Aorta (tissue), 5 donors: Measurements from ENCODE around the gene EPB41L5. TPM values are rescaled to one million over a fixed set of nuclear protein-coding genes. Genes with fewer than 3 reads are reported as not detected.

Experiments used
- ATAC-seq: fragments of 200-7000 bp; cut with Tn5 transposase; one replicate; pipeline ENCODE4 v1.9.1; 2022; ENCODE audit warnings: moderate library complexity; ENCODE audit not compliant: low FRiP score
- DNase-seq, 2 donors: peaks; one replicate each; pipeline ENCODE4 v3.0.0-alpha.2; 2020
- H3K27ac ChIP-seq, 2 donors: one replicate each; pipeline ENCODE4 v1.5.1; 2013; ENCODE audit warnings: low read length in 2 of 2, mild to moderate bottlenecking in 2 of 2, moderate library complexity in 2 of 2, control low read depth in 1 of 2, inconsistent platforms in 1 of 2, low read depth in 1 of 2
- H3K27me3 ChIP-seq, 2 donors: one replicate each; pipeline ENCODE4 v1.6.1; 2013; ENCODE audit warnings: control low read depth in 1 of 2, low read length in 1 of 2, mild to moderate bottlenecking in 1 of 2, moderate library complexity in 1 of 2; ENCODE audit not compliant: insufficient read depth in 2 of 2, control insufficient read depth in 1 of 2
- H3K36me3 ChIP-seq, 2 donors: one replicate each; pipeline ENCODE4 v1.6.1; 2013; ENCODE audit warnings: control low read depth in 1 of 2, low read length in 1 of 2, mild to moderate bottlenecking in 1 of 2; ENCODE audit not compliant: insufficient read depth in 2 of 2, control insufficient read depth in 1 of 2
- H3K4me1 ChIP-seq, 2 donors: one replicate each; pipeline ENCODE4 v1.6.1; 2013; ENCODE audit warnings: low read length in 2 of 2, control low read depth in 1 of 2, mild to moderate bottlenecking in 1 of 2, moderate library complexity in 1 of 2; ENCODE audit not compliant: insufficient read depth in 2 of 2, control insufficient read depth in 1 of 2
- H3K4me3 ChIP-seq, 2 donors: one replicate each; pipeline ENCODE4 v1.5.1; 2013; ENCODE audit warnings: low read length in 2 of 2, control low read depth in 1 of 2, mild to moderate bottlenecking in 1 of 2
- H3K9me3 ChIP-seq: one replicate; pipeline ENCODE4 v1.6.1; 2013; ENCODE audit warnings: mild to moderate bottlenecking, low read length; ENCODE audit not compliant: control insufficient read depth
- WGBS, 2 donors: extraction: QIAGEN DNeasy Blood & Tissue Kit; methylation state at CpG; one replicate each; pipeline ENCODE4 v1.1.7; 2013; 5-methylcytosine and 5-hydroxymethylcytosine counted together
- intact Hi-C, 2 donors: fragments of 100-400 bp; cut with DNase I; formaldehyde crosslinking; loops; one replicate each; pipeline versions ENCODE4 v1.14.2 to v1.15.0; 2022
- polyA plus RNA-seq, 2 donors: library from polyadenylated mRNA; stranded (reverse); fragments of 200-250 nt; gene quantifications; one replicate each; pipeline ENCODE4 v1.2.3, GENCODE V29; 2013
- total RNA-seq, 2 donors: library from RNA; stranded (reverse); fragmentation: NEBNext Ultra II Directional; extraction: Animal tissue kit (Norgen Biotek cat#: 25700); gene quantifications; one replicate each; pipeline ENCODE4 v1.2.1, GENCODE V29; 2021
- donor health status: healthy with polysubstance abuse.
- donor health status: Bipolar disorder and iron deficiency.
- donor health status: DM: no; HTN: no; CAD: no.
- donor health status: DM: no; HTN: no; CAD: no.
- donor health status: DM: yes; HTN: yes; CAD: no.

Gene EPB41L5
- total and polyA plus RNA-seq, 4 donors, result 4.3 to 21.8 (median 11.4) TPM

DNA sequence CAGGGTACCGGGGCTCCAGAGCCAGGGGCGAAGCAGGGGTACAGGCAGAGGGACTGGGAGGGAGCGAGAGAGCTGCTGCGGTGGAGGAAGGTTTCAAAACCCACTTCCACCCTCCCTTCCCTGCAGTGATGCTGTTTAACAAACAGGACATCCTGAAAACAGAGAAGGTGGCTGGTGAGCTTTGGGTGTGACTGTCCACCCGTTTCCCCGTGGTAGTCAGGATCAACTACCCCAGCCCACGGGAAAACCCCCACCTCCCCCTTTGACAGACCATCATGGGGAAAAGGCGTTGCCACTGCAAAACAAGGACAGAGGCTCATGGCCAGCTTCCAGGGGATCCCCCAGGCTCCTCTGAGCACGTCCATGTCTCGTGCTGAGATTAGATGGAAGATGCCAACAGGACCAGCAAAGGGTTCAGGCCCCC is 197.4 kb downstream of the EPB41L5 start:
- Histone ChIP-seq H3K4me1 (no peaks in the 10 kb centered on the region), H3K27ac (no peak overlapping the region), H3K27me3 (no peaks in the 10 kb centered on the region), H3K4me3 (no peak overlapping the region), H3K9me3 (no peaks in the 10 kb centered on the region), H3K36me3 (no peaks in the 10 kb centered on the region)
- intact Hi-C loops, result no loop called here
- DNase-seq (peak in 1 of 2 donors; percentile 23), ATAC-seq (peak; percentile 15)
- WGBS, 2 donors, result 81 to 89% methylated on average over 10 of the region's 10 CpGs

DNA sequence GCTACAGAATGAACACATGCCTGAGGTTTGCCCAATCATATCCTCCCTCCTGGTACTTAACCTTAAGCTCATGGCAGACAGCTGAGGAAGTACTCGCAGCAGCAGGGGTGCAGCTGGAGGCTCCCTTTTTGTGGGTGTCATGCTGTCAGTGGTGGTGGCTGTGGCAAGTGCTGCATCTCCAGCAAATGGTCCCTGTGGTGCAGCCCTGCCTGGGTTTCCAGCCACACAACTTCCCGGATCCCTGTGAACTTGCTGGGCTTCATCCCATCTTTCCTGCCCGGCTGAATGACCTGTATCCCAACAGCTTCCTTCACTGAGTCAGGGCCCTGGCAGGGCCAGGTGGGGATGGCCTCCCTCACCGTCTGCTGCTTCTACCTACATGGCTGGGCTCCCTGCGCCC is 205.3 kb downstream of the EPB41L5 start:
- DNase-seq (no peak), ATAC-seq (no peak)
- H3K4me1 ChIP-seq, result no peaks in the 10 kb centered on the region
- H3K36me3 ChIP-seq, result peaks cover 0 to 2% of the 10 kb centered on the region in 2 donors
- no peak overlapping the region for H3K27ac ChIP-seq
- 95 to 96% methylated on average over 5 of the region's 5 CpGs for WGBS, 2 donors
- intact Hi-C loops, result no loop called here
- no peaks in the 10 kb centered on the region for H3K27me3 ChIP-seq
- H3K9me3 ChIP-seq, result no peaks in the 10 kb centered on the region
- no peak overlapping the region for H3K4me3 ChIP-seq

DNA sequence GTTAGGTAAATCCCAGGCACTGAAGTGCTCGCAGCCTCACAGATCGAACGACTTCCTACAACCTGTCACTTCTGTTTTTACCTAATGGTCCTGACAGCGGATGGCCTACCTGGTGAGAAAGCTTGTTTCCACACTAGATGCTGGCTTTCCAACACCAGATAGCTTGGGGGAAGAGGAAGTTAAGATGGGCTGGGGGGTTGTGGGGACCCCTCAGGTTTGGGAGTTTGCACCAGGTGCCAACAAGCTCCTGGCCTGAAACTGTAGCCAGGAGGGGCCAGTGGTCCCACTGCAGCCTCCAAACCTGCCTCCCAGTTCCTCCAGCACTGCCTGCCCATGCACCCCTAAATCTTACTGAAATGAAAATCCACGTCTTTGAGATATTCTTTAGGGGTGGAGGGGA is 206.4 kb downstream of the EPB41L5 start:
- H3K27ac ChIP-seq, result no peak overlapping the region
- no peak for DNase-seq
- peaks cover 0 to 2% of the 10 kb centered on the region in 2 donors for H3K36me3 ChIP-seq
- intact Hi-C loops, result no loop called here
- no peak for ATAC-seq
- WGBS, 2 donors, result 99% methylated on average over 5 of the region's 5 CpGs
- H3K27me3 ChIP-seq, result no peaks in the 10 kb centered on the region
- no peak overlapping the region for H3K4me3 ChIP-seq
- H3K4me1 ChIP-seq, result no peaks in the 10 kb centered on the region
- no peaks in the 10 kb centered on the region for H3K9me3 ChIP-seq

DNA sequence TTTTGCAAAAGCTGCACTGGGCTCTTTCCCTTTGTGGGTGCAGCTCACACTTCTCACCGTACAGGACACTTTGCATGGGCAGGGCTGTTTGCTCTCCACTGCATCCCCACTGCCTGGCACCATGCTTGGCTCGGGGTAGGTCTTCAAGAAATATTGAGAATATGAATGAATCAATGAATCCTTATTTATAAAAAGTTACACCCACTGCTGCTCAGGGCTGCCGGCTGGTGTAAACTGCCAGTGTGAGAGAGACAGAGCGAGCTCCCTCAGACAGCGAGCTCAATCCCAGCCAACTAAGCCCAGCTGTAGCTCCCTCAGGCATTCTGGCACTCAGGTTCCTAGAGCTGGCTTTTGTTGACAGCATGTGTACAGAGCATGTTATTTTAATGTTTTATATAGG is 206.9 kb downstream of the EPB41L5 start:
- DNase-seq, result no peak
- Histone ChIP-seq H3K27ac (no peak overlapping the region), H3K36me3 (peaks cover 0 to 2% of the 10 kb centered on the region in 2 donors), H3K9me3 (no peaks in the 10 kb centered on the region), H3K27me3 (no peaks in the 10 kb centered on the region), H3K4me3 (no peak overlapping the region), H3K4me1 (no peaks in the 10 kb centered on the region)
- no peak for ATAC-seq
- 93 to 97% methylated on average over 5 of the region's 5 CpGs for WGBS, 2 donors
- intact Hi-C loops, result loop anchor here in 1 of 2 donors (2.0 to 5.0 kb wide), 2 partner anchors 33 to 93 kb away; partner anchors contain the start of gene RALB

DNA sequence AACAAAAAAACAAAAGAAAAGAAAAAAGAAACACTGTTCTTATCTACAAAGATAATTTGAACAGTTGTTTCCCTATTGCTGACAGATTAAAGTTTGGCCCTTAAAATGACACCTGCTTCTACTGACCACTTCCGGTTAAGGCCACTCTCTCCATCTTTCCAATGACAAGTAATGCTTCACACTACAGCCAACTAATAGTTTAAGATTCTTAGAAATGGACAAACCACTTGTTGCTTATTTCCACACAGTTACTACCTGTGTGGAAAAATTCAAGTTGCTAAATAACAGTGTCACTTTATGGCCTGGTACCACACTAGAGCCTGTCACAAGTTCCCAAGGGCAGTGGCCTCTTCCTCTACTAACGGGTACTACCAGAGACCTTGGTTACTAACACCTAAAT is 207.9 kb downstream of the EPB41L5 start:
- Histone ChIP-seq H3K4me1 (no peaks in the 10 kb centered on the region), H3K36me3 (peaks cover 0 to 2% of the 10 kb centered on the region in 2 donors), H3K27ac (no peak overlapping the region), H3K9me3 (no peaks in the 10 kb centered on the region), H3K27me3 (no peaks in the 10 kb centered on the region), H3K4me3 (no peak overlapping the region)
- ATAC-seq (no peak), DNase-seq (no peak)
- 93 to 96% methylated on average over 2 of the region's 2 CpGs for WGBS, 2 donors
- intact Hi-C loops, result loop anchor here in 1 of 2 donors (2.0 to 5.0 kb wide), 2 partner anchors 32 to 92 kb away; partner anchors contain the start of gene RALB

DNA sequence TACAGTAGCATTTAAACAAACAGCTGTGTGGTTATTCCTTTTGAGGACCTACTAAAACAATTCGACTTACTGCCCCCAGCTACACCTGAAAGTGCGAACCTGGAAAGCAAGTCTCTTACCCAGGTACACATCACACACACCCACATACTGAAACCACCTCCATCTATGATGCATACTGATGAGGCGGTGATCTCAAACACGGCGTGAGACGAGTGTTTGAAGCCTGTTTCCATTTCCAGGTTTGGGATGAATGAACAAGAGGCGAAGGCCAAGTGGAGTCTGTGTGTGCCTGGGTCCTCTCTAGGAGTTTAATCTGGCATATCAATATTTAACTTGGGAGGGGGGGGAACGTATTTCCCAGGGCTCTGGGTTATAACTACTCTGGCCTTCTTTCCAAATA is 208.7 kb downstream of the EPB41L5 start:
- 96 to 99% methylated on average over 8 of the region's 8 CpGs for WGBS, 2 donors
- Histone ChIP-seq H3K36me3 (peaks cover 0 to 2% of the 10 kb centered on the region in 2 donors), H3K4me3 (no peak overlapping the region), H3K27me3 (no peaks in the 10 kb centered on the region), H3K4me1 (no peaks in the 10 kb centered on the region), H3K9me3 (no peaks in the 10 kb centered on the region), H3K27ac (no peak overlapping the region)
- DNase-seq, result peak in 1 of 2 donors; percentile 12
- intact Hi-C loops, result loop anchor here in 1 of 2 donors (2.0 to 5.0 kb wide), 2 partner anchors 31 to 91 kb away; partner anchors contain the start of gene RALB
- ATAC-seq, result no peak

DNA sequence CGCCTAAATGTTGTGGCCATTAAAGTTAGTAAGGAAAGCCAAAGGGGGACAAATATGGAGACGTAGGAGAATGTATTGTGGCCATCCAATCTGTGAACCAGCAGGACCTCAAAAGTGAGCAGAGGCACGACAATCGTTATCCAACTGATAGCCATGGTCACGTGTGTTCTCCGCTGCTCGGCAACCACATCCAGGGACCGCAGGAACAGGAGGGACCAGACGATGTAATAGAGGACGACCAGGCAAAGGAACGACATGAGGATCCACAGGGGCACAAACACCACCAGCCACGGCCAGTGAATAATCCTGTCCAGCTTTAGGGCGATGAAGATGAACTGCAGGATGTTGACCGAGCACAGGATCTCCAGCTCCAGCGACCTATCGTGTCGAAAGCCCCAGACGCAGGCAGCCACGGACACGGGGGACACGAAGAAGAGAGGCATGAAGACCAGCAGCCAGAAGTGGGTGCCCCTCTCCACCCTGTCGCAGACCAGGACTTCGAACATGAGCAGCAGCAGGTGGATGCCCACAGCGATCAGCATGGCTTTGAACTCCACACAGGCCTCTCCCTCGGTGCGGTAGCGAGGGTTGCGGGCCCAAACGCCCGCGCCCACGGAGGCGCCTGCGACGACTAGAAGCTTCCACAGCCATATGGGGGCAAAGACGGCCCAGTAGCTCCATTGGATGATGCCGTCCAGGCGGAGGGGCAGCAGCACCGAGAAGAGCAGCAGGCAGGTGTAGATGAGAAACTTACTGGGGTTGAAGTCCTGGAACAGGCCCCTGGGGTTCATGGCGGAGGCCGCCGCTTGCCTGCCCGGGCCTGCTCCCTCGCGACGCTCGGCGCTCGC is 209.5 kb downstream of the EPB41L5 start:
- ATAC-seq (no peak), DNase-seq (peak in 1 of 2 donors; percentile 73)
- WGBS, 2 donors, result 77 to 82% methylated on average over 45 to 49 of the region's 49 CpGs
- Histone ChIP-seq H3K4me3 (peak overlapping the region in 1 of 2 donors; percentile 46), H3K36me3 (peaks cover 0 to 2% of the 10 kb centered on the region in 2 donors), H3K9me3 (no peaks in the 10 kb centered on the region), H3K4me1 (no peaks in the 10 kb centered on the region), H3K27ac (no peak overlapping the region), H3K27me3 (no peaks in the 10 kb centered on the region)
- intact Hi-C loops, result loop anchor here in 1 of 2 donors (5.0 kb wide), 1 partner anchor 90 kb away; no protein-coding TSS in a partner anchor

DNA sequence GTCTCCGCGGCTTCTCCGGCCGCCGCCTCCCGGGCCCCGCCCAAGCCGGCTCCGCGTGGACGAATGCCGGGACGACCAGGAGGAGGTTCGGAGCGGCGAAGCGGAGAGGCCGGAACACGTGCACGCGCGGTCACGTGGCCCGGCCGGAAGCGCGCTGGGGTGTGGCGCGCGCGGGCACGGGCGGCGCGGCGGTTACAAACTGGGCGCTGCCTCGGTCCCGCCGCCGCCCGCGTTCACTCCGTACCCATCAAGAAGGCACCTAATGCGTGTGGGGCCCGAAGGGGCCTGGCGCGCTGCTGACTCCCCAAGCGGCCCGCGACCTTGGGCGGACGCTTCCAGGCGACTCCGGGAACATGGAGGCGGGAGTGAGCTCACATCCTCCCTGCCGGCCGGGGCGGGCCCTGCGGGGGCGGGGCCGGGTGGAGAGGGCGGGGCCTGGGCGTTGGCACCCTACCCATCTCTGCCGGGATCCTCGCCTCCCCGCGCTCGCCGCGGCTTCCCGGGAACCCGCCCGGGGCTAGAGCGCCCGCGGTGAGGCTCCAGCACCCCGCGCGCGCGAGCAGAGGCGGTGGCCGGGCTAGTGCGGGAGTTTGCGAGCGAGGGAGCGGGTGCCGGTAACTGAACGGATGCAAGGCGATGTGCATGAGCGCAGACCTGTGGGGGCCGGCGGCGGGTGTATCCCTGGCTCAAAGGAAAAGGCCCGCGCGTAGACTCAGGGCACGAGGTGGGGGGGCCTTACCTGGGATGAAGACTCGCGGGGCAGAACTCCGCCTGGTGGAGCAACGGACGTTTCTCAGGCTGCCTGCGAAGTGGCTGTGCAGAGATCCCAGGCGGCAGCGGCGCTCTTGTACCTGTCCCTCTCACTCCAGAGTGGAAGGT is 210.4 kb downstream of the EPB41L5 start, which contains the start of gene TMEM185B:
Gene TMEM185B, minus strand, starts transcription at position 367 of the 879 bp plus-strand sequence. CDS start 424 bp downstream, outside the sequence.
- ATAC-seq (peak; percentile 97), DNase-seq (peak; percentile 92 to 97)
- Histone ChIP-seq H3K27ac (peak within 1 kb of the TSS in 1 of 2 donors; percentile 20), H3K27me3 (no peaks in the 10 kb centered on the region), H3K36me3 (peaks cover 0 to 2% of the 10 kb centered on the region in 2 donors), H3K4me3 (peak within 1 kb of the TSS; percentile 46 to 65), H3K9me3 (no peaks in the 10 kb centered on the region), H3K4me1 (no peaks in the 10 kb centered on the region)
- intact Hi-C loops, result loop anchor here in 1 of 2 donors (5.0 kb wide), 1 partner anchor 89 kb away; no protein-coding TSS in a partner anchor
- 2 to 3% methylated on average over 95 to 108 of the region's 108 CpGs for WGBS, 2 donors
